Fibroblast of lung (primary cell): ENCODE data around the gene IMMP2L.

Source experiments
- CTCF ChIP-seq, 2 donors: IDR thresholded peaks in 1 of 2; conservative IDR thresholded peaks in 1 of 2; 1 replicate in 1 of 2; 2 replicates in 1 of 2; pipeline ENCODE4 v1.5.1; 2011 to 2012; ENCODE audit warnings: low read length in 2 of 2, control low read depth in 1 of 2, inconsistent platforms in 1 of 2, low read depth in 1 of 2, mild to moderate bottlenecking in 1 of 2
- EZH2 ChIP-seq: IDR thresholded peaks from 2 replicates; pipeline ENCODE4 v1.5.1; 2012; ENCODE audit warnings: low read length, control low read depth, mild to moderate bottlenecking; ENCODE audit errors: missing control alignments

- TF ChIP-seq CTCF (conservative IDR thresholded peaks at IDR 0.05 in 1 of 2, IDR thresholded peaks at IDR 0.05 in 1 of 2; ENCODE audit: low read depth in 1 of 2, low read length in 2 of 2): no peak
- no peak for TF ChIP-seq EZH2
These were observed 556.8 kb downstream of the IMMP2L start for GRCh38 chr7:111005445-111005844.
